Measurements from ENCODE around the gene OR3A2.
"Not testable (repeated sequence)": the region's sequence is repeated elsewhere in the genome, so short reads cannot be mapped to it uniquely, and the experiment has no call there.

OR3A2 gene

GRCh38 chr17:3385869-3386816, at the start of gene OR3A2:
Gene OR3A2 (minus strand): TSS chr17:3386308.
- CTCF ChIA-PET = no interaction called here
- POLR2A ChIA-PET = no interaction called here
- no peak for TF ChIP-seq CTCF (IDR thresholded peaks at IDR 0.05; ENCODE audit: control extremely low read depth, extremely low read depth, low read depth, missing control alignments)
- DNase-seq (ENCODE audit: extremely low spot score) = no peak

GRCh38 chr17:3433741-3434140, 47.6 kb upstream of the OR3A2 start, which contains the start of gene OR1E2:
Gene OR1E2 (minus strand): TSS chr17:3433841. CDS start chr17:3433841, 0 bp downstream.
- POLR2A ChIA-PET = no interaction called here
- CTCF ChIA-PET = no interaction called here
- no peak for TF ChIP-seq CTCF (IDR thresholded peaks at IDR 0.05; ENCODE audit: control extremely low read depth, extremely low read depth, low read depth, missing control alignments)
- DNase-seq (ENCODE audit: extremely low spot score) = no peak

- CTCF ChIA-PET; POLR2A ChIA-PET; DNase-seq (ENCODE audit: extremely low spot score): not testable (repeated sequence)
Measured at GRCh38 chr17:3433215-3433614, 47.1 kb upstream of the OR3A2 start.

GRCh38 chr17:3418222-3418621, 32.1 kb upstream of the OR3A2 start:
- TF ChIP-seq CTCF (IDR thresholded peaks at IDR 0.05; ENCODE audit: control extremely low read depth, extremely low read depth, low read depth, missing control alignments) = no peak
- CTCF ChIA-PET = no interaction called here
- DNase-seq (ENCODE audit: extremely low spot score) = no peak
- POLR2A ChIA-PET = no interaction called here

GRCh38 chr17:3415610-3416009, 29.5 kb upstream of the OR3A2 start:
- no peak for TF ChIP-seq CTCF (IDR thresholded peaks at IDR 0.05; ENCODE audit: control extremely low read depth, extremely low read depth, low read depth, missing control alignments)
- ChIA-PET POLR2A (no interaction called here), CTCF (no interaction called here)
- DNase-seq (ENCODE audit: extremely low spot score) = no peak

GRCh38 chr17:3412216-3412615, 26.1 kb upstream of the OR3A2 start:
- CTCF ChIA-PET; DNase-seq (ENCODE audit: extremely low spot score); POLR2A ChIA-PET: not testable (repeated sequence)

- TF ChIP-seq CTCF (IDR thresholded peaks at IDR 0.05; ENCODE audit: control extremely low read depth, extremely low read depth, low read depth, missing control alignments) = no peak
- ChIA-PET POLR2A (no interaction called here), CTCF (no interaction called here)
- DNase-seq (ENCODE audit: extremely low spot score) = no peak
Measured at GRCh38 chr17:3411070-3411469, 25.0 kb upstream of the OR3A2 start, which contains the start of gene OR3A3. Gene OR3A3 (plus strand): TSS chr17:3411370.

GRCh38 chr17:3403856-3404255, 17.7 kb upstream of the OR3A2 start:
- CTCF ChIA-PET; DNase-seq (ENCODE audit: extremely low spot score); POLR2A ChIA-PET: not testable (repeated sequence)
